Lower lobe of right lung (tissue), 2 donors: ENCODE measurements around the gene TOM1. TPM values are rescaled to one million over a fixed set of nuclear protein-coding genes. Genes with fewer than 3 reads are reported as not detected.

Experiments
- ATAC-seq, 2 donors: fragments of 200-7000 bp; cut with Tn5 transposase; one replicate each; pipeline ENCODE4 v1.9.1; 2020 to 2022; ENCODE audit warnings: mild to moderate bottlenecking in 2 of 2, moderate library complexity in 2 of 2
- DNase-seq: peaks from one replicate; pipeline ENCODE4 v3.0.0-alpha.2; 2020
- H3K27ac ChIP-seq: fragments of 200-600 bp; one replicate; pipeline ENCODE4 v1.8.0; 2022
- H3K27me3 ChIP-seq: fragments of 200-600 bp; one replicate; pipeline ENCODE4 v1.8.0; 2022; ENCODE audit warnings: low read depth
- H3K36me3 ChIP-seq: fragments of 200-600 bp; one replicate; pipeline ENCODE4 v1.8.0; 2022; ENCODE audit warnings: mild to moderate bottlenecking
- H3K4me1 ChIP-seq: fragments of 200-600 bp; one replicate; pipeline ENCODE4 v1.8.0; 2022
- H3K4me3 ChIP-seq: fragments of 200-600 bp; one replicate; pipeline ENCODE4 v1.8.0; 2022; ENCODE audit warnings: mild to moderate bottlenecking
- H3K9me3 ChIP-seq: fragments of 200-600 bp; one replicate; pipeline ENCODE4 v1.8.0; 2022
- intact Hi-C: fragments of 100-400 bp; cut with DNase I; formaldehyde crosslinking; loops from one replicate; pipeline ENCODE4 v1.11.0; 2022
- total RNA-seq: library from RNA; stranded (reverse); fragmentation: NEBNext Ultra II Directional; extraction: Animal tissue kit (Norgen Biotek cat#: 25700); gene quantifications from one replicate; pipeline ENCODE4 v1.2.1, GENCODE V29; 2021
- TF ChIP-seq, protein P1 (sequence below): fragments of 200-600 bp; IDR thresholded peaks from one replicate; pipeline ENCODE4 v1.8.0; 2022; ENCODE audit warnings: antibody characterized with exemption, mild to moderate bottlenecking
- donor health status: DM: no; HTN: yes; CAD: no; lungs with severe emphysema.

Gene TOM1
- total RNA-seq, 1 donor from 2014 or later, result 70.3 TPM

DNA sequence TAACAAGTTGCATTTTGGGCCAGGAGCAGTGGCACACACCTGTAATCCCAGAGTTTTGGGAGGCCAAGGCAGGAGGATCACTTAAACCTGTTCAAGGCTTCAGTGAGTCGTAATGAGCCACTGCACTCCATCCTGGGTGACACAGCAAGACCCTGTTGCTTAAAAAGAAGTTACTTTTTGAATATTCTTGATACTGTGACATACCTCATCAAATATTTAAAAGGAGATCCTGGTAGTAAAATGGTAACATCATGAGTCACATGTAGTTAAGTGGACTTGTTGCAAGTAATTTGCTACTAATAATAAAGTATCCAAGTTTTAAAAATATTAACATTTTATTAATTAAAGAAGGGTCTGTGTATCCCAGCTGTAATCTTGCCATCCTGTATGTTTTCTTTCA, 24.1 kb upstream of the TOM1 start:
- H3K9me3 ChIP-seq, result no peaks in the 10 kb centered on the region
- TF ChIP-seq, protein P1, sequence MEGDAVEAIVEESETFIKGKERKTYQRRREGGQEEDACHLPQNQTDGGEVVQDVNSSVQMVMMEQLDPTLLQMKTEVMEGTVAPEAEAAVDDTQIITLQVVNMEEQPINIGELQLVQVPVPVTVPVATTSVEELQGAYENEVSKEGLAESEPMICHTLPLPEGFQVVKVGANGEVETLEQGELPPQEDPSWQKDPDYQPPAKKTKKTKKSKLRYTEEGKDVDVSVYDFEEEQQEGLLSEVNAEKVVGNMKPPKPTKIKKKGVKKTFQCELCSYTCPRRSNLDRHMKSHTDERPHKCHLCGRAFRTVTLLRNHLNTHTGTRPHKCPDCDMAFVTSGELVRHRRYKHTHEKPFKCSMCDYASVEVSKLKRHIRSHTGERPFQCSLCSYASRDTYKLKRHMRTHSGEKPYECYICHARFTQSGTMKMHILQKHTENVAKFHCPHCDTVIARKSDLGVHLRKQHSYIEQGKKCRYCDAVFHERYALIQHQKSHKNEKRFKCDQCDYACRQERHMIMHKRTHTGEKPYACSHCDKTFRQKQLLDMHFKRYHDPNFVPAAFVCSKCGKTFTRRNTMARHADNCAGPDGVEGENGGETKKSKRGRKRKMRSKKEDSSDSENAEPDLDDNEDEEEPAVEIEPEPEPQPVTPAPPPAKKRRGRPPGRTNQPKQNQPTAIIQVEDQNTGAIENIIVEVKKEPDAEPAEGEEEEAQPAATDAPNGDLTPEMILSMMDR, result no peak
- H3K27ac ChIP-seq, result no peak overlapping the region
- no peak for ATAC-seq
- intact Hi-C loops, result no loop called here
- peaks cover 50% of the 10 kb centered on the region for H3K36me3 ChIP-seq
- H3K4me3 ChIP-seq, result no peak overlapping the region
- H3K27me3 ChIP-seq, result no peaks in the 10 kb centered on the region
- no peak for DNase-seq
- no peaks in the 10 kb centered on the region for H3K4me1 ChIP-seq

DNA sequence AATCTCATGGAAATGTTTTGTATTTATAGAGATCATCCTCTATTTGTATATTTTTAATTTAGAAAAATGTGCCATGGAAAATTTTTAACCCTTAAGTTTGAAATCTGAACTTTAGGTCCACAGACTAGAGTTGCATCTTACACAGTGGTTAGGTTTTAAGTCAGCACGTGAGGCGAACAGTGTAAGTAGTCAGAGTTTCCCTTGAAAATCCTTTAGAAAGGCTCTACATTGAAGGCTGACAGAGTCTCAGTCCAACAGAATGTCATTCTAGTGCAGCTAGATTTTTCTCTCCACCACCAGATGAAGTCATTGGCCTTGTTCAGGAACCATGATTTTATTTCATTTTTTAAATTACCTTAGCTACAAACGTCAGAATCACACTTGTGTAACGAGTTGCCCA, 23.7 kb upstream of the TOM1 start:
- no peak overlapping the region for H3K27ac ChIP-seq
- no peak overlapping the region for H3K4me3 ChIP-seq
- no peaks in the 10 kb centered on the region for H3K9me3 ChIP-seq
- no peak for ATAC-seq
- DNase-seq, result no peak
- TF ChIP-seq, protein P1, result no peak
- no peaks in the 10 kb centered on the region for H3K4me1 ChIP-seq
- H3K27me3 ChIP-seq, result no peaks in the 10 kb centered on the region
- H3K36me3 ChIP-seq, result peaks cover 47% of the 10 kb centered on the region
- intact Hi-C loops, result no loop called here

GRCh38 chr22:35288116-35288515, 11.6 kb upstream of the TOM1 start:
- Histone ChIP-seq H3K36me3 (peaks cover 95% of the 10 kb centered on the region), H3K4me3 (no peak overlapping the region), H3K4me1 (no peaks in the 10 kb centered on the region), H3K9me3 (no peaks in the 10 kb centered on the region), H3K27me3 (no peaks in the 10 kb centered on the region), H3K27ac (no peak overlapping the region)
- no peak for ATAC-seq
- TF ChIP-seq, protein P1, result no peak
- DNase-seq, result no peak
- intact Hi-C loops, result no loop called here

- intact Hi-C loops, result no loop called here
- no peaks in the 10 kb centered on the region for H3K9me3 ChIP-seq
- H3K36me3 ChIP-seq, result peaks cover 75% of the 10 kb centered on the region
- no peak for DNase-seq
- ATAC-seq, result no peak
- H3K4me3 ChIP-seq, result no peak overlapping the region
- H3K27ac ChIP-seq, result no peak overlapping the region
- H3K4me1 ChIP-seq, result no peaks in the 10 kb centered on the region
- TF ChIP-seq, protein P1, result no peak
- H3K27me3 ChIP-seq, result no peaks in the 10 kb centered on the region
Measured at GRCh38 chr22:35292786-35293185, 6.9 kb upstream of the TOM1 start.

DNA sequence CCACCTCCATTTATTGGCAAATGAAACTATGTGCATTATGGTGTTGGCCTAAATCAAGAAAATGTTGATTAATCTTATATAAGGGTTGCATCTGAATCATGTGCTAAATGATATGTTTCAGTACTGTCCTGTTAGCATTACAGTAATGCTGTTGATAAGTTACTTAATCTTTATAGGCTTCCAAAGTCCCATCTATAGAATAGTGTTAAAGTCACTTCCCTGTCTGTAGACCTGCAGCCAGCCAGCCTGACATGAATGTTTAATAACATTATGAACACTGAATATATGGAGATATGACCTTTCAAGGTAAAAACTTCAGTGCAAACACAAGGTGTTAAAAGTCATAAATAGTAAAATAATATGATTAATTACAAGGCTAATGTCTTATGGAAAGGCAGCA, 3.6 kb upstream of the TOM1 start:
- no peaks in the 10 kb centered on the region for H3K27me3 ChIP-seq
- no peak for ATAC-seq
- no peak for DNase-seq
- peaks cover 12% of the 10 kb centered on the region for H3K4me1 ChIP-seq
- H3K9me3 ChIP-seq, result no peaks in the 10 kb centered on the region
- no peak overlapping the region for H3K4me3 ChIP-seq
- peaks cover 42% of the 10 kb centered on the region for H3K36me3 ChIP-seq
- intact Hi-C loops, result no loop called here
- TF ChIP-seq, protein P1, result no peak
- H3K27ac ChIP-seq, result no peak overlapping the region

- TF ChIP-seq, protein P1, result no peak
- intact Hi-C loops, result no loop called here
- Histone ChIP-seq H3K27ac (peak overlapping the region; percentile 92), H3K36me3 (peaks cover 11% of the 10 kb centered on the region), H3K4me3 (peak overlapping the region; percentile 66), H3K4me1 (peaks cover 33% of the 10 kb centered on the region), H3K9me3 (no peaks in the 10 kb centered on the region), H3K27me3 (no peaks in the 10 kb centered on the region)
- ATAC-seq, result peak; percentile 10 to 13
- no peak for DNase-seq
Measured at GRCh38 chr22:35299217-35299672, 449 bp upstream of the TOM1 start.
